Esophagus squamous epithelium (tissue), 5 donors: Measurements from ENCODE around the gene MRPS6. TPM values are rescaled to one million over a fixed set of nuclear protein-coding genes. Genes with fewer than 3 reads are reported as not detected.

Experiments used
- DNase-seq: peaks from one replicate; lab custom pipeline; 2025; lab: John Stamatoyannopoulos, UW
- H3K27ac ChIP-seq, 4 donors: fragments of 200-600 bp; sonication (generic); one replicate each; pipeline ENCODE4 v1.5.1; 2016 to 2019; ENCODE audit warnings: mild to moderate bottlenecking in 1 of 4
- H3K27me3 ChIP-seq, 4 donors: fragments of 200-600 bp; sonication (generic); 1 replicate in 3 of 4; 2 replicates in 1 of 4; pipeline versions ENCODE4 v1.5.1 to v1.6.0; 2017 to 2021; ENCODE audit warnings: antibody characterized with exemption in 1 of 4
- H3K36me3 ChIP-seq, 3 donors: fragments of 200-600 bp; sonication (generic); one replicate each; pipeline ENCODE4 v1.5.1; 2016 to 2019
- H3K4me1 ChIP-seq, 3 donors: fragments of 200-600 bp; sonication (generic); one replicate each; pipeline ENCODE4 v1.5.1; 2017 to 2019
- H3K4me3 ChIP-seq, 4 donors: fragments of 200-600 bp; sonication (generic); 1 replicate in 3 of 4; 2 replicates in 1 of 4; pipeline ENCODE4 v1.5.1; 2016 to 2019; ENCODE audit warnings: mild to moderate bottlenecking in 2 of 4, moderate library complexity in 1 of 4
- H3K9me3 ChIP-seq, 3 donors: fragments of 200-600 bp; sonication (generic); one replicate each; pipeline ENCODE4 v1.5.1; 2016 to 2019
- POLR2A ChIP-seq, 4 donors: fragments of 450-650 bp; IDR thresholded peaks; one replicate each; pipeline ENCODE4 v1.6.1; 2017; ENCODE audit warnings: antibody characterized with exemption in 4 of 4, mild to moderate bottlenecking in 4 of 4, moderate library complexity in 3 of 4
- WGBS, 2 donors: methylation state at CpG; one replicate each; pipeline ENCODE4 v1.1.5; 2018; 5-methylcytosine and 5-hydroxymethylcytosine counted together
- intact Hi-C: fragments of 100-400 bp; cut with DNase I; formaldehyde crosslinking; loops from one replicate; pipeline ENCODE4 v1.15.0; 2022
- total RNA-seq, 4 donors: library from RNA; depleted of rRNA; stranded (reverse); fragments of >200 nt; gene quantifications; one replicate each; pipeline ENCODE4 v1.1.0, GENCODE V29; 2016
- TF ChIP-seq, protein P1 (sequence below), 6 experiments: fragments of 450-650 bp in 4 of 6; fragments of 200-600 bp in 2 of 6; sonication (generic) in 2 of 6; IDR thresholded peaks; one replicate each; pipeline ENCODE4 v1.5.1; 2016 to 2019; ENCODE audit warnings: antibody characterized with exemption in 6 of 6, mild to moderate bottlenecking in 4 of 6, moderate library complexity in 4 of 6
- donor health status: DM: yes; HTN: yes; CAD: no.

MRPS6 gene
- total RNA-seq, 4 donors from 2014 or later: 13.4 to 32.2 (median 20.1) TPM

DNA sequence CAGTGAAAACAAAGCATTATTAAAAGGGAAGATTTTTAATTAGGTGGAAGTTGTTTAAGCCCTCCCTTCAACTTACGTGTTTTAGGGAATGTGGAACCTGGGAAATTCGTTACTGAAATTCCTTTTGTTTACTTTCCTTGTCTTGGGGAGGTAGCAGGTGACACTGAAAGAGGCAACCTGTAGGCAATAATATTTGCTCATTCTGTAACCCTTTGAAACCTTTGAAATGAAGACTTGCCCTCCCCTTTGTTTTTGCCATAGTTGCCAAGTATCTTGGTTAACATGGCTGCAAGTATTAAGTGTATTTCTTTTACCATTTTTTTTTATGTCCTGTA lies 1.7 kb downstream of the MRPS6 start:
- WGBS, 2 donors: 49 to 65% methylated on average over 2 of the region's 2 CpGs
- TF ChIP-seq, protein P1, sequence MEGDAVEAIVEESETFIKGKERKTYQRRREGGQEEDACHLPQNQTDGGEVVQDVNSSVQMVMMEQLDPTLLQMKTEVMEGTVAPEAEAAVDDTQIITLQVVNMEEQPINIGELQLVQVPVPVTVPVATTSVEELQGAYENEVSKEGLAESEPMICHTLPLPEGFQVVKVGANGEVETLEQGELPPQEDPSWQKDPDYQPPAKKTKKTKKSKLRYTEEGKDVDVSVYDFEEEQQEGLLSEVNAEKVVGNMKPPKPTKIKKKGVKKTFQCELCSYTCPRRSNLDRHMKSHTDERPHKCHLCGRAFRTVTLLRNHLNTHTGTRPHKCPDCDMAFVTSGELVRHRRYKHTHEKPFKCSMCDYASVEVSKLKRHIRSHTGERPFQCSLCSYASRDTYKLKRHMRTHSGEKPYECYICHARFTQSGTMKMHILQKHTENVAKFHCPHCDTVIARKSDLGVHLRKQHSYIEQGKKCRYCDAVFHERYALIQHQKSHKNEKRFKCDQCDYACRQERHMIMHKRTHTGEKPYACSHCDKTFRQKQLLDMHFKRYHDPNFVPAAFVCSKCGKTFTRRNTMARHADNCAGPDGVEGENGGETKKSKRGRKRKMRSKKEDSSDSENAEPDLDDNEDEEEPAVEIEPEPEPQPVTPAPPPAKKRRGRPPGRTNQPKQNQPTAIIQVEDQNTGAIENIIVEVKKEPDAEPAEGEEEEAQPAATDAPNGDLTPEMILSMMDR (IDR thresholded peaks at IDR 0.05): no peak
- DNase-seq: no peak
- Histone ChIP-seq H3K4me1 (peaks cover 13 to 66% (median 28%) of the 10 kb centered on the region in 3 donors), H3K4me3 (peak overlapping the region; percentile 75 to 95 (median 83)), H3K36me3 (no peaks in the 10 kb centered on the region), H3K9me3 (no peaks in the 10 kb centered on the region), H3K27ac (peak overlapping the region in 3 of 4 donors; percentile 64 to 94 (median 89)), H3K27me3 (no peaks in the 10 kb centered on the region)
- intact Hi-C loops: loop anchor here (10.0 kb wide), 1 partner anchor 130 kb away; no protein-coding TSS in a partner anchor

DNA sequence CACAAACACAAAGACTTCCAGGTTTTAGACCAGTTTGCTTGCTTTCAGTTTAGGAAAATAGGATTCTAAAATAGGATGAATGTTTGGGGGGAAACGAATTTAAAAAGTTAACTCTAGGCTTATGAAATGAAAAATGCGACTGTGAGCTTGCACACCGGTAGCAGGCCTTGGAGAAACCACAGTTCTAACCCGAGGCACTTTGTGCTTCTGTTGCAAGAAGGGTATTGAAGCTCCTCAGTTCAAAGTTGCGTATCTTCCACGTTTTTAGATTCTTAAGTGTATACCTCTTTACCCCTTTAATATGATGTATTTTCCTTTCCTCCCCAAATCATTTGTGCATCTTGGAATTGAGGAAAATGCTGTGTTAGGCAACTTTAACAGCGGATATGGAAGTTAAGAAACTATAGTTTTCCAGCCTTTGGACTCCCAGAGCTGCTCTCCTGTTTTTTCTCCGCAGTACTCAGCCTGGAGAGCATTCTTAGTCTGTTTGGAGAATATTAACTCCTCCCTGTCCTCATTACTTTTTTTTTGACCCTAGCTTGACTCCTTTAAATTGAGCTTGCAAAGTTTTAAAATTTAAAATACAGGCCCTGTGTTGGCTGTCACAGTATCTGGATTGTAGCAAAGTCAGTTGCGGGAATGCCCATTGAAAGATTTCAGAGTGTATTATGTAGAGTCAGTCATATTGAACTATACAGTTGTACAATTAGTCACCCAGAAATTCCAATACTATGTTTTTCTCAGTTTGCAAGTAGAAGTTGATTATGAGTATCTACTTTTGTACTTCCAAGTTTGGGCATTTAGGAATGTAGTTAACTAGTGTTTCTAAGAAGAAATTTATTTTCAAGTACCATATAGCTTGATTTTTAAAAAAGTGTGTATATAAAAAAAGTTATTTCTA lies 2.6 kb downstream of the MRPS6 start:
- H3K4me1 ChIP-seq: peaks cover 13 to 67% (median 28%) of the 10 kb centered on the region in 3 donors
- peak overlapping the region in 3 of 4 donors; percentile 8 to 95 (median 75) for H3K4me3 ChIP-seq

DNA sequence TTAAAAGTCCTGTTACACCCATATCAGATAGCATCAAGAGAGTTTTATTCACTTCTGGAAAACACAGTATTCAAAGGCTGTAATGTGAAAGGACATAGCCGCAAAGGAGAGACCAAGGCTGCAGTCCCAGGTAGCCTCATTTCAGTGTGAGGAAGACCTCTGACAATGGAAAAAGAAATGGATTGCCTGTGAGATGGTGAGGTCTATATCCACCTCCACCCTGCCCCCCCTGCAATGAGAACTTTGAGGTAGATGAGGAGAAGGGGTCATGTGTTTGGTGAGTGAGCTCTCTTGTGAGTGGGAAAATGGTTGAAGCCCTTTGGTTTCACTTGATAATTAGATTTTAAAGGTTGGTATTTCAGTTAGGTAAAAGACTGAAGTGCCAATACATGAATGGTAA lies 3.5 kb downstream of the MRPS6 start:
- Histone ChIP-seq H3K36me3 (no peaks in the 10 kb centered on the region), H3K27ac (no peak overlapping the region), H3K9me3 (no peaks in the 10 kb centered on the region), H3K4me3 (no peak overlapping the region), H3K4me1 (peaks cover 13 to 71% (median 28%) of the 10 kb centered on the region in 3 donors), H3K27me3 (no peaks in the 10 kb centered on the region)
- 100% methylated on average over 1 of the region's 1 CpG for WGBS, 2 donors
- no peak for DNase-seq
- intact Hi-C loops: loop anchor here (10.0 kb wide), 1 partner anchor 132 kb away; no protein-coding TSS in a partner anchor
- TF ChIP-seq, protein P1 (IDR thresholded peaks at IDR 0.05): no peak
- no peak for TF ChIP-seq POLR2A (IDR thresholded peaks at IDR 0.05)

More for the DNA sequence above, 2.6 kb downstream of the MRPS6 start:
- no peaks in the 10 kb centered on the region for H3K9me3 ChIP-seq
- no peaks in the 10 kb centered on the region for H3K36me3 ChIP-seq
- no peak for TF ChIP-seq POLR2A (IDR thresholded peaks at IDR 0.05)
- TF ChIP-seq, protein P1 (IDR thresholded peaks at IDR 0.05): no peak
- no peak for DNase-seq
- no peak overlapping the region for H3K27ac ChIP-seq
- intact Hi-C loops: loop anchor here (10.0 kb wide), 1 partner anchor 131 kb away; no protein-coding TSS in a partner anchor
- H3K27me3 ChIP-seq: no peaks in the 10 kb centered on the region
- WGBS, 2 donors: 53 to 54% methylated on average over 9 of the region's 9 CpGs

DNA sequence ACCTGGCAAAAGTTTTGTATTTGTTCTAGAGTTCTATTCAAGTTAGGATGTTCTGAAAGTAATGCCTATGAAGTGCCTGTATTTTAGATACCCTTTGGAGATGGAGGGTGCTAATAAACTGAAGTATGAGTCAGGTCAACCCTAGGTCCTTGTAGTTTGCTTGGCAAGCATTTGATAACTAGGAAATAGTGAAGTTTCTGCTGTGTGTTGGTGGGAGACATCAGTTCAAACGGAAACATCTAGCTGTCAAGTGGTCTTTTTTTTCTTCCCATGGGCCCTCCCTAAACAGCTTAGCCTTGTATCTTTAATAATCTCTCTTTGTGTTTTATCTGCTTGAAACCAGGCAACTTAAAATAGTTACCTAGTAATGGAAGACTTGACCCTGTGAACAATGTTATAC lies 4.5 kb downstream of the MRPS6 start:
- peaks cover 13 to 73% (median 28%) of the 10 kb centered on the region in 3 donors for H3K4me1 ChIP-seq
- intact Hi-C loops: loop anchor here (10.0 kb wide), 1 partner anchor 133 kb away; no protein-coding TSS in a partner anchor
- no peak for TF ChIP-seq POLR2A (IDR thresholded peaks at IDR 0.05)
- TF ChIP-seq, protein P1 (IDR thresholded peaks at IDR 0.05): no peak

DNA sequence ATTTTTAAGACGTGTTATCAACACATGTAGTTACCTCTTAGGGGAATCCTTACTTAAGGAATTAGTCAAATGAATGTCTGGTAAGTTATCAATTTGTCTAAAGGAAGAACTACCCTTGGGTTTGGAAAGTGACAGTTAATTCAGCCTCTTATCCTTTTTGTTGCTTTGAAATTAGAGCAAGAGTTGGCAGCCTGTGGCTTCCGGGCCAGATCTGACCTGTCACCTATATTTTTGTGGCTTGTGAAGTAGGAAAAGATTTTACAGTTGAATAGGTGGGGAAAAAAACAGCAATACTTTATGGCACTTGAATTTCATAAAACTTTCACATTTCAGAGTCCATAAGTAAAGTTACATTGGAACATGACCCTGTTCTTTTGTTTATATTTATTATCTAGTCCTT lies 5.5 kb downstream of the MRPS6 start:
- Histone ChIP-seq H3K4me1 (peaks cover 13 to 76% (median 28%) of the 10 kb centered on the region in 3 donors), H3K27me3 (no peaks in the 10 kb centered on the region), H3K27ac (no peak overlapping the region), H3K36me3 (peaks cover 0 to 10% (median 0%) of the 10 kb centered on the region in 3 donors), H3K4me3 (no peak overlapping the region), H3K9me3 (no peaks in the 10 kb centered on the region)
- WGBS, 2 donors: 38 to 44% methylated on average over 2 of the region's 2 CpGs
- TF ChIP-seq, protein P1 (IDR thresholded peaks at IDR 0.05): no peak
- TF ChIP-seq POLR2A (IDR thresholded peaks at IDR 0.05): no peak
- intact Hi-C loops: loop anchor here (10.0 kb wide), 1 partner anchor 134 kb away; no protein-coding TSS in a partner anchor
- DNase-seq: no peak

More for the DNA sequence above, 4.5 kb downstream of the MRPS6 start:
- no peak for DNase-seq
- Histone ChIP-seq H3K36me3 (peaks cover 0 to 3% (median 0%) of the 10 kb centered on the region in 3 donors), H3K4me3 (no peak overlapping the region), H3K9me3 (no peaks in the 10 kb centered on the region), H3K27me3 (no peaks in the 10 kb centered on the region), H3K27ac (no peak overlapping the region)
- WGBS, 2 donors: 79 to 80% methylated on average over 1 of the region's 1 CpG
